ENCODE data around the gene GGT7. TPM values are rescaled to one million over a fixed set of nuclear protein-coding genes. Genes with fewer than 3 reads are reported as not detected.
"Not testable (repeated sequence)": the region's sequence is repeated elsewhere in the genome, so short reads cannot be mapped to it uniquely, and the experiment has no call there.

The GGT7 gene
- polyA plus RNA-seq, 1 donor = 7.9 TPM

- not testable (repeated sequence) for H3K27ac ChIP-seq (ENCODE audit: low read length); H3K4me3 ChIP-seq (ENCODE audit: low read length); H3K36me3 ChIP-seq (ENCODE audit: control insufficient read depth, insufficient read depth, low read length); DNase-seq; H3K27me3 ChIP-seq (ENCODE audit: control insufficient read depth, insufficient read depth, low read length); H3K9me3 ChIP-seq (ENCODE audit: control insufficient read depth, low read depth, low read length)
- no CpG with 5 or more reads among the region's 3 CpGs for WGBS (ENCODE audit: insufficient coverage, low lambda C conversion rate)
- H3K4me1 ChIP-seq (ENCODE audit: control insufficient read depth, insufficient read depth, low read length) = peaks cover 10% of the 10 kb centered on the region
Observed at GRCh38 chr20:34898129-34898528, 25.5 kb upstream of the GGT7 start.

- WGBS (ENCODE audit: insufficient coverage, low lambda C conversion rate) = no CpG with 5 or more reads among the region's 1 CpG
- no peaks in the 10 kb centered on the region for H3K27me3 ChIP-seq (ENCODE audit: control insufficient read depth, insufficient read depth, low read length)
- H3K9me3 ChIP-seq (ENCODE audit: control insufficient read depth, low read depth, low read length) = no peaks in the 10 kb centered on the region
- no peak for DNase-seq
- H3K27ac ChIP-seq (ENCODE audit: low read length) = no peak overlapping the region
- no peak overlapping the region for H3K4me3 ChIP-seq (ENCODE audit: low read length)
- H3K36me3 ChIP-seq (ENCODE audit: control insufficient read depth, insufficient read depth, low read length) = no peaks in the 10 kb centered on the region
- peaks cover 10% of the 10 kb centered on the region for H3K4me1 ChIP-seq (ENCODE audit: control insufficient read depth, insufficient read depth, low read length)
Observed at GRCh38 chr20:34896086-34896621, 23.5 kb upstream of the GGT7 start.

GRCh38 chr20:34895465-34895864 lies 22.8 kb upstream of the GGT7 start:
- Histone ChIP-seq H3K27me3 (ENCODE audit: control insufficient read depth, insufficient read depth, low read length) (no peaks in the 10 kb centered on the region), H3K4me3 (ENCODE audit: low read length) (no peak overlapping the region), H3K9me3 (ENCODE audit: control insufficient read depth, low read depth, low read length) (no peaks in the 10 kb centered on the region), H3K4me1 (ENCODE audit: control insufficient read depth, insufficient read depth, low read length) (peaks cover 10% of the 10 kb centered on the region), H3K27ac (ENCODE audit: low read length) (no peak overlapping the region), H3K36me3 (ENCODE audit: control insufficient read depth, insufficient read depth, low read length) (no peaks in the 10 kb centered on the region)
- DNase-seq = peak in 1 of 2 donors; percentile 23
- no CpG with 5 or more reads among the region's 3 CpGs for WGBS (ENCODE audit: insufficient coverage, low lambda C conversion rate)

GRCh38 chr20:34894723-34895122 lies 22.1 kb upstream of the GGT7 start:
- DNase-seq = no peak
- Histone ChIP-seq H3K27ac (ENCODE audit: low read length) (no peak overlapping the region), H3K4me3 (ENCODE audit: low read length) (no peak overlapping the region), H3K4me1 (ENCODE audit: control insufficient read depth, insufficient read depth, low read length) (peaks cover 10% of the 10 kb centered on the region), H3K9me3 (ENCODE audit: control insufficient read depth, low read depth, low read length) (no peaks in the 10 kb centered on the region), H3K36me3 (ENCODE audit: control insufficient read depth, insufficient read depth, low read length) (no peaks in the 10 kb centered on the region), H3K27me3 (ENCODE audit: control insufficient read depth, insufficient read depth, low read length) (no peaks in the 10 kb centered on the region)
- WGBS (ENCODE audit: insufficient coverage, low lambda C conversion rate) = no CpG with 5 or more reads among the region's 1 CpG

- WGBS (ENCODE audit: insufficient coverage, low lambda C conversion rate) = 100% methylated on average over 1 of the region's 2 CpGs
- Histone ChIP-seq H3K4me1 (ENCODE audit: control insufficient read depth, insufficient read depth, low read length) (peaks cover 10% of the 10 kb centered on the region), H3K4me3 (ENCODE audit: low read length) (no peak overlapping the region), H3K27me3 (ENCODE audit: control insufficient read depth, insufficient read depth, low read length) (no peaks in the 10 kb centered on the region), H3K27ac (ENCODE audit: low read length) (no peak overlapping the region), H3K9me3 (ENCODE audit: control insufficient read depth, low read depth, low read length) (no peaks in the 10 kb centered on the region), H3K36me3 (ENCODE audit: control insufficient read depth, insufficient read depth, low read length) (no peaks in the 10 kb centered on the region)
- no peak for DNase-seq
Observed at GRCh38 chr20:34892671-34893070, 20.0 kb upstream of the GGT7 start.

GRCh38 chr20:34891166-34892062 lies 18.8 kb upstream of the GGT7 start:
- DNase-seq = no peak
- no peaks in the 10 kb centered on the region for H3K27me3 ChIP-seq (ENCODE audit: control insufficient read depth, insufficient read depth, low read length)
- no peaks in the 10 kb centered on the region for H3K9me3 ChIP-seq (ENCODE audit: control insufficient read depth, low read depth, low read length)
- H3K4me1 ChIP-seq (ENCODE audit: control insufficient read depth, insufficient read depth, low read length) = peaks cover 10% of the 10 kb centered on the region
- 83% methylated on average over 1 of the region's 2 CpGs for WGBS (ENCODE audit: insufficient coverage, low lambda C conversion rate)
- no peak overlapping the region for H3K27ac ChIP-seq (ENCODE audit: low read length)
- no peak overlapping the region for H3K4me3 ChIP-seq (ENCODE audit: low read length)
- peaks cover 2% of the 10 kb centered on the region for H3K36me3 ChIP-seq (ENCODE audit: control insufficient read depth, insufficient read depth, low read length)

GRCh38 chr20:34888468-34888867 lies 15.8 kb upstream of the GGT7 start:
- Histone ChIP-seq H3K27ac (ENCODE audit: low read length) (no peak overlapping the region), H3K4me3 (ENCODE audit: low read length) (no peak overlapping the region), H3K4me1 (ENCODE audit: control insufficient read depth, insufficient read depth, low read length) (no peaks in the 10 kb centered on the region), H3K36me3 (ENCODE audit: control insufficient read depth, insufficient read depth, low read length) (peaks cover 10% of the 10 kb centered on the region), H3K9me3 (ENCODE audit: control insufficient read depth, low read depth, low read length) (no peaks in the 10 kb centered on the region), H3K27me3 (ENCODE audit: control insufficient read depth, insufficient read depth, low read length) (no peaks in the 10 kb centered on the region)
- no peak for DNase-seq
- 60% methylated on average over 1 of the region's 1 CpG for WGBS (ENCODE audit: insufficient coverage, low lambda C conversion rate)

GRCh38 chr20:34887023-34887422 lies 14.4 kb upstream of the GGT7 start:
- Histone ChIP-seq H3K9me3 (ENCODE audit: control insufficient read depth, low read depth, low read length) (no peaks in the 10 kb centered on the region), H3K27me3 (ENCODE audit: control insufficient read depth, insufficient read depth, low read length) (no peaks in the 10 kb centered on the region), H3K27ac (ENCODE audit: low read length) (no peak overlapping the region), H3K36me3 (ENCODE audit: control insufficient read depth, insufficient read depth, low read length) (peaks cover 15% of the 10 kb centered on the region), H3K4me3 (ENCODE audit: low read length) (no peak overlapping the region), H3K4me1 (ENCODE audit: control insufficient read depth, insufficient read depth, low read length) (no peaks in the 10 kb centered on the region)
- no peak for DNase-seq
- 70% methylated on average over 2 of the region's 3 CpGs for WGBS (ENCODE audit: insufficient coverage, low lambda C conversion rate)

- no peaks in the 10 kb centered on the region for H3K4me1 ChIP-seq (ENCODE audit: control insufficient read depth, insufficient read depth, low read length)
- H3K27ac ChIP-seq (ENCODE audit: low read length) = no peak overlapping the region
- WGBS (ENCODE audit: insufficient coverage, low lambda C conversion rate) = 64% methylated on average over 2 of the region's 3 CpGs
- peaks cover 15% of the 10 kb centered on the region for H3K36me3 ChIP-seq (ENCODE audit: control insufficient read depth, insufficient read depth, low read length)
- no peaks in the 10 kb centered on the region for H3K9me3 ChIP-seq (ENCODE audit: control insufficient read depth, low read depth, low read length)
- H3K27me3 ChIP-seq (ENCODE audit: control insufficient read depth, insufficient read depth, low read length) = no peaks in the 10 kb centered on the region
- no peak overlapping the region for H3K4me3 ChIP-seq (ENCODE audit: low read length)
- no peak for DNase-seq
Observed at GRCh38 chr20:34886122-34886521, 13.5 kb upstream of the GGT7 start.

- H3K9me3 ChIP-seq (ENCODE audit: control insufficient read depth, low read depth, low read length) = no peaks in the 10 kb centered on the region
- no peak overlapping the region for H3K4me3 ChIP-seq (ENCODE audit: low read length)
- no peaks in the 10 kb centered on the region for H3K27me3 ChIP-seq (ENCODE audit: control insufficient read depth, insufficient read depth, low read length)
- peaks cover 15% of the 10 kb centered on the region for H3K36me3 ChIP-seq (ENCODE audit: control insufficient read depth, insufficient read depth, low read length)
- peaks cover 7% of the 10 kb centered on the region for H3K4me1 ChIP-seq (ENCODE audit: control insufficient read depth, insufficient read depth, low read length)
- WGBS (ENCODE audit: insufficient coverage, low lambda C conversion rate) = 83% methylated on average over 1 of the region's 1 CpG
- no peak overlapping the region for H3K27ac ChIP-seq (ENCODE audit: low read length)
- no peak for DNase-seq
Observed at GRCh38 chr20:34884260-34884659, 11.6 kb upstream of the GGT7 start.

Data from large intestine (tissue), 3 donors.